OCI-LY3 (cell line): ENCODE data around the gene P2RX7.
"Not testable (repeated sequence)": the region's sequence is repeated elsewhere in the genome, so short reads cannot be mapped to it uniquely, and the experiment has no call there.

Source experiments
- H2AFZ ChIP-seq: fragments of 200-600, 300-600 bp; shearing (Covaris generic); 2 replicates; pipeline ENCODE4 v1.6.0; 2014; ENCODE audit warnings: antibody characterized with exemption, low read depth, low read length
- H3K27ac ChIP-seq: fragments of 200-600, 300-600 bp; sonication (generic); 2 replicates; pipeline ENCODE4 v1.5.1; 2014; ENCODE audit warnings: mild to moderate bottlenecking, low read length, moderate library complexity, mixed read lengths
- H3K27me3 ChIP-seq: fragments of 200-600, 300-600 bp; sonication (generic); 2 replicates; pipeline ENCODE4 v1.6.1; 2014; ENCODE audit warnings: low read depth, low read length, mixed read lengths
- H3K36me3 ChIP-seq: fragments of 200-600, 300-600 bp; sonication (generic); replicated peaks from 2 replicates; pipeline ENCODE3; 2014; ENCODE audit warnings: low read depth, low read length, mixed read lengths
- H3K4me1 ChIP-seq: fragments of 300-600, 200-600 bp; sonication (generic); 2 replicates; pipeline ENCODE4 v1.6.1; 2014; ENCODE audit warnings: low read length, mixed read lengths
- H3K4me2 ChIP-seq: fragments of 200-600, 300-600 bp; sonication (generic); 2 replicates; pipeline ENCODE4 v1.6.1; 2014; ENCODE audit warnings: low read length, mixed read lengths
- H3K4me3 ChIP-seq: fragments of 300-600, 200-600 bp; sonication (generic); 2 replicates; pipeline ENCODE4 v1.5.1; 2014; ENCODE audit warnings: antibody characterized with exemption, mild to moderate bottlenecking, low read length, moderate library complexity
- H3K79me2 ChIP-seq: fragments of 300-600, 200-600 bp; shearing (Covaris generic); 2 replicates; pipeline ENCODE4 v1.6.1; 2014; ENCODE audit warnings: mild to moderate bottlenecking, low read length, mixed read lengths
- H3K9ac ChIP-seq: fragments of 300-600, 200-600 bp; shearing (Covaris generic); 2 replicates; pipeline ENCODE4 v1.6.0; 2014; ENCODE audit warnings: mild to moderate bottlenecking, low read length, moderate library complexity
- H3K9me3 ChIP-seq: fragments of 200-600, 300-600 bp; shearing (Covaris generic); 2 replicates; pipeline ENCODE4 v1.6.1; 2014; ENCODE audit warnings: low read length, mixed read lengths; ENCODE audit not compliant: insufficient read depth
- H4K20me1 ChIP-seq: fragments of 200-600, 300-600 bp; sonication (generic); 2 replicates; pipeline ENCODE4 v1.6.1; 2016; ENCODE audit warnings: low read length, mixed read lengths; ENCODE audit not compliant: insufficient read depth
- EZH2phosphoT487 ChIP-seq: fragments of 200-600 bp; shearing (Covaris generic); IDR thresholded peaks from 2 replicates; pipeline ENCODE4 v1.6.1; 2018; ENCODE audit warnings: antibody characterized with exemption, mixed run types, low read depth
- TF ChIP-seq, protein P1 (sequence below): fragments of 200-600, 300-600 bp; sonication (generic); IDR thresholded peaks from 2 replicates; pipeline ENCODE4 v1.5.1; 2014; ENCODE audit warnings: antibody characterized with exemption, low read length, low read depth

Gene P2RX7

DNA sequence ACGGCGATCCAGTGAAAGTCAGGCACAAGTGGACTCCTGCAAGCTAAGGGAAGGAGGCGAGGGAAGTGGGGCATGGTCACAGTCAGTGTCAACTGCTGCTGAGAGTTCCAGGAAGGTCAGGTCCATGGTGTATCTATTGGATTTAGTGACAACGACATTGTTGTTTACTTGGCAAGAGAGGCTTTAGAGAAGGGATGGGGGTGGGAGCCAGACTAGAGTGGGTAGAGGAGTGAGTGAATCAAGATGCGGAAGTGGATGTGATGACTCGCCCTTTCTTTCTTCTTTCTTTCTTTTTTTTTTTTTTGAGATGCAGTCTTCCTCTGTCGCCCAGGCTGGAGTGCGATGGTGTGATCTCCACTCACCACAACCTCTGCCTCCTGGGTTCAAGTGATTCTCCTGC lies 12.5 kb downstream of the P2RX7 start:
- no peak overlapping the region for H3K4me3 ChIP-seq
- no peak overlapping the region for H3K9ac ChIP-seq
- H3K4me2 ChIP-seq = 0 out of 2 replicates have a peak overlapping the region, but pooled peaks have one; percentile 66
- peaks cover 30% of the 10 kb centered on the region for H3K4me1 ChIP-seq
- no peak for TF ChIP-seq EZH2phosphoT487
- TF ChIP-seq, protein P1, sequence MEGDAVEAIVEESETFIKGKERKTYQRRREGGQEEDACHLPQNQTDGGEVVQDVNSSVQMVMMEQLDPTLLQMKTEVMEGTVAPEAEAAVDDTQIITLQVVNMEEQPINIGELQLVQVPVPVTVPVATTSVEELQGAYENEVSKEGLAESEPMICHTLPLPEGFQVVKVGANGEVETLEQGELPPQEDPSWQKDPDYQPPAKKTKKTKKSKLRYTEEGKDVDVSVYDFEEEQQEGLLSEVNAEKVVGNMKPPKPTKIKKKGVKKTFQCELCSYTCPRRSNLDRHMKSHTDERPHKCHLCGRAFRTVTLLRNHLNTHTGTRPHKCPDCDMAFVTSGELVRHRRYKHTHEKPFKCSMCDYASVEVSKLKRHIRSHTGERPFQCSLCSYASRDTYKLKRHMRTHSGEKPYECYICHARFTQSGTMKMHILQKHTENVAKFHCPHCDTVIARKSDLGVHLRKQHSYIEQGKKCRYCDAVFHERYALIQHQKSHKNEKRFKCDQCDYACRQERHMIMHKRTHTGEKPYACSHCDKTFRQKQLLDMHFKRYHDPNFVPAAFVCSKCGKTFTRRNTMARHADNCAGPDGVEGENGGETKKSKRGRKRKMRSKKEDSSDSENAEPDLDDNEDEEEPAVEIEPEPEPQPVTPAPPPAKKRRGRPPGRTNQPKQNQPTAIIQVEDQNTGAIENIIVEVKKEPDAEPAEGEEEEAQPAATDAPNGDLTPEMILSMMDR = no peak
- H3K36me3 ChIP-seq = peaks cover 5% of the 10 kb centered on the region
- no peaks in the 10 kb centered on the region for H4K20me1 ChIP-seq
- H3K79me2 ChIP-seq = no peaks in the 10 kb centered on the region
- H3K9me3 ChIP-seq = 0 out of 2 replicates have a peak, but pooled peaks cover 5% of the 10 kb centered on the region
- H3K27ac ChIP-seq = no peak overlapping the region
- no peak overlapping the region for H2AFZ ChIP-seq
- H3K27me3 ChIP-seq = no peaks in the 10 kb centered on the region

DNA sequence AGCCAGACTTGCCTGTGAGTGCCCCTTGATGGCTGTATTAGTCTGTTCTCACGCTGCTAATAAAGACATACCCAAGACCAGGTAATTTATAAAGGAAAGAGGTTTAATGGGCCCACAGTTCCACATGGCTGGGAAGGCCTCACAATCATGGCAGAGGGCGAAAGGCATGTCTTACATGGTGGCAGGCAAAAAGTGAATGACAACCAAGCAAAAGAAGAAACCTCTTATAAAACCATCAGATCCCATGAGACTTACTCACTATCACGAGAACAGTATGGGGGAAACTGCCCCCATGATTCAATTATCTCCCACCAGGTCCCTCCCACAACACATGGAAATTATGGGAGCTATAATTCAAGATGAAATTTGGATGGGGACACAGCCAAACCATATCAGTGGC lies 16.6 kb downstream of the P2RX7 start:
- not testable (repeated sequence) for H3K9ac ChIP-seq, H3K36me3 ChIP-seq, H3K27ac ChIP-seq, H3K4me2 ChIP-seq, H2AFZ ChIP-seq, H3K27me3 ChIP-seq, H3K4me3 ChIP-seq, H3K9me3 ChIP-seq, H3K79me2 ChIP-seq, H4K20me1 ChIP-seq
- peaks cover 14% of the 10 kb centered on the region for H3K4me1 ChIP-seq

DNA sequence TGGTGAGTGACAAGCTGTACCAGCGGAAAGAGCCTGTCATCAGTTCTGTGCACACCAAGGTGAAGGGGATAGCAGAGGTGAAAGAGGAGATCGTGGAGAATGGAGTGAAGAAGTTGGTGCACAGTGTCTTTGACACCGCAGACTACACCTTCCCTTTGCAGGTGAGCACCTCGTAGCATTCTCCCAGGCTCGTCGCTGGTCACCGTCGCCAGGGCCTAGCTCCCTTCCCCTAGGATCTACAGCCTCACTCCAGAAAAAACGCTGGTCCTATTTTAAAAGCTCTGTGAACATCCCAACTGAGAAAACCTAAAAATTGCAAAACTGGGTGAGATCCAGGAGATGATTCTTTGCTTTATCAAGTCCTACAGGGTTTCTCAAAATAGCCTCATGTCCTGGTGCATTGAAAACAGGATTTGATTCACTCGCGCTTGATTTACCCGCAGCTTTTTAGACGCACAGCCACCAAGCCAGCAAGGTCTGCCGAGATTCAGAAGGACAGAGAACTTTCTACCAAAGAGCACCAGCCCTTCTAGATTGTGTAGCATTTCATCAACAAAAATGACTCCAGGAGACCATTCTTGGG lies 22.2 kb downstream of the P2RX7 start:
- H2AFZ ChIP-seq = no peak overlapping the region
- peaks cover 6% of the 10 kb centered on the region; the same call in 1 of the 2 replicates for H3K27me3 ChIP-seq
- peaks cover 8% of the 10 kb centered on the region for H3K36me3 ChIP-seq
- H3K9me3 ChIP-seq = peaks cover 8% of the 10 kb centered on the region
- H3K4me1 ChIP-seq = peaks cover 10% of the 10 kb centered on the region
- no peak for TF ChIP-seq EZH2phosphoT487
- TF ChIP-seq, protein P1 = no peak
- H3K4me3 ChIP-seq = no peak overlapping the region
- no peaks in the 10 kb centered on the region for H3K79me2 ChIP-seq
- H3K27ac ChIP-seq = no peak overlapping the region
- peak overlapping the region; percentile 24 for H3K4me2 ChIP-seq
- no peaks in the 10 kb centered on the region for H4K20me1 ChIP-seq
- H3K9ac ChIP-seq = no peak overlapping the region

DNA sequence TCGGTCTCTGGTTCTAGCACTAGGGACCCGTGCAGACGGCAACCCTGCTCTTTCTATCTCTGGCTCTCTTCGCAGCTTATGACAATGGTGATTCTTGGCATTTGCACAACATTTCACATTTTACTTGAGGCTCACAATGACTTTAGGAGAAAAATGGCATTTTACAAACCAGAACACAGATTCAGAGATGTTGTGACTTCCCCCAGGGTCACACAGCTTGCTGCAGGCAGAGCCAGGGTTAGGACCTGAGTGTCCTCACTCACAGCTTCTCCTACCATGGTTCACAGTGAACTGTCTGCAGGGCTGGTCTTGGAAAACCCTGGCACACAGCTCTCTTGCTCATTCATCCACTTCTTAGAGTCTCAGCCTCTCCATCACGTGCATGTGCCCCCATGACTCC lies 23.7 kb downstream of the P2RX7 start:
- Histone ChIP-seq H3K27ac (no peak overlapping the region), H3K9me3 (peaks cover 8% of the 10 kb centered on the region), H3K79me2 (no peaks in the 10 kb centered on the region), H3K36me3 (peaks cover 8% of the 10 kb centered on the region), H3K4me1 (peaks cover 11% of the 10 kb centered on the region), H3K4me2 (no peak overlapping the region), H3K9ac (no peak overlapping the region), H4K20me1 (no peaks in the 10 kb centered on the region), H2AFZ (no peak overlapping the region), H3K27me3 (peaks cover 6% of the 10 kb centered on the region; the same call in 1 of the 2 replicates), H3K4me3 (no peak overlapping the region)
- TF ChIP-seq, protein P1 = no peak
- no peak for TF ChIP-seq EZH2phosphoT487
